LHCN-M2 (cell line): ENCODE results near the gene CRADD. TPM values are rescaled to one million over a fixed set of nuclear protein-coding genes. Genes with fewer than 3 reads are reported as not detected.
"Not testable (repeated sequence)": the region's sequence is repeated elsewhere in the genome, so short reads cannot be mapped to it uniquely, and the experiment has no call there.

ENCODE experiments used
- DNase-seq: peaks from one replicate; pipeline ENCODE4 v3.0.0-alpha.2; 2012; ENCODE audit warnings: low read depth
- polyA plus RNA-seq: library from polyadenylated mRNA; unstranded; fragments of >200 nt; gene quantifications from one replicate; pipeline ENCODE4 v1.2.1, GENCODE V29; 2012; ENCODE audit warnings: missing spikeins
- total RNA-seq: library from RNA; depleted of rRNA; stranded (reverse); fragments of >200 nt; gene quantifications from 2 replicates; pipeline ENCODE4 v1.2.3, GENCODE V29; 2014; rRNA removed

Gene CRADD
- total RNA-seq = 12.6 and 16.9 TPM in 2 replicates
- polyA plus RNA-seq = 9.6 TPM

GRCh38 chr12:93677195-93678064 is at the start of gene CRADD:
CRADD (plus strand) TSS chr12:93677375.
- peak; percentile 99 for DNase-seq

- DNase-seq = no peak
Observed at GRCh38 chr12:93632383-93632782, 44.8 kb upstream of the CRADD start.

- DNase-seq = peak; percentile 86
Observed at GRCh38 chr12:93634416-93634815, 42.8 kb upstream of the CRADD start.

- no peak for DNase-seq
Observed at GRCh38 chr12:93636708-93637107, 40.5 kb upstream of the CRADD start.

GRCh38 chr12:93638095-93638494 is 39.1 kb upstream of the CRADD start:
- DNase-seq = peak; percentile 78

- DNase-seq = no peak
Observed at GRCh38 chr12:93638954-93639353, 38.2 kb upstream of the CRADD start.

- DNase-seq = no peak
Observed at GRCh38 chr12:93639406-93639805, 37.8 kb upstream of the CRADD start.

- DNase-seq = not testable (repeated sequence)
Observed at GRCh38 chr12:93641380-93641779, 35.8 kb upstream of the CRADD start.

- no peak for DNase-seq
Observed at GRCh38 chr12:93642751-93643150, 34.4 kb upstream of the CRADD start.

GRCh38 chr12:93645702-93646101 is 31.5 kb upstream of the CRADD start:
- peak; percentile 58 for DNase-seq

GRCh38 chr12:93650626-93651025 is 26.5 kb upstream of the CRADD start:
- no peak for DNase-seq

GRCh38 chr12:93653079-93653478 is 24.1 kb upstream of the CRADD start:
- no peak for DNase-seq

GRCh38 chr12:93653712-93654111 is 23.5 kb upstream of the CRADD start:
- no peak for DNase-seq

GRCh38 chr12:93654421-93654820 is 22.8 kb upstream of the CRADD start:
- DNase-seq = no peak

- DNase-seq = no peak
Observed at GRCh38 chr12:93657071-93657470, 20.1 kb upstream of the CRADD start.

GRCh38 chr12:93661021-93661420 is 16.2 kb upstream of the CRADD start:
- DNase-seq = no peak

- DNase-seq = no peak
Observed at GRCh38 chr12:93663006-93663728, 14.0 kb upstream of the CRADD start.

- DNase-seq = no peak
Observed at GRCh38 chr12:93663729-93664084, 13.5 kb upstream of the CRADD start.

- DNase-seq = peak; percentile 32
Observed at GRCh38 chr12:93664573-93665138, 12.5 kb upstream of the CRADD start.

- no peak for DNase-seq
Observed at GRCh38 chr12:93667672-93668071, 9.5 kb upstream of the CRADD start.

- DNase-seq = no peak
Observed at GRCh38 chr12:93668919-93669418, 8.2 kb upstream of the CRADD start.

GRCh38 chr12:93669452-93669851 is 7.7 kb upstream of the CRADD start:
- DNase-seq = no peak
